ENCODE results near the gene FCRL6.

The FCRL6 gene

DNA sequence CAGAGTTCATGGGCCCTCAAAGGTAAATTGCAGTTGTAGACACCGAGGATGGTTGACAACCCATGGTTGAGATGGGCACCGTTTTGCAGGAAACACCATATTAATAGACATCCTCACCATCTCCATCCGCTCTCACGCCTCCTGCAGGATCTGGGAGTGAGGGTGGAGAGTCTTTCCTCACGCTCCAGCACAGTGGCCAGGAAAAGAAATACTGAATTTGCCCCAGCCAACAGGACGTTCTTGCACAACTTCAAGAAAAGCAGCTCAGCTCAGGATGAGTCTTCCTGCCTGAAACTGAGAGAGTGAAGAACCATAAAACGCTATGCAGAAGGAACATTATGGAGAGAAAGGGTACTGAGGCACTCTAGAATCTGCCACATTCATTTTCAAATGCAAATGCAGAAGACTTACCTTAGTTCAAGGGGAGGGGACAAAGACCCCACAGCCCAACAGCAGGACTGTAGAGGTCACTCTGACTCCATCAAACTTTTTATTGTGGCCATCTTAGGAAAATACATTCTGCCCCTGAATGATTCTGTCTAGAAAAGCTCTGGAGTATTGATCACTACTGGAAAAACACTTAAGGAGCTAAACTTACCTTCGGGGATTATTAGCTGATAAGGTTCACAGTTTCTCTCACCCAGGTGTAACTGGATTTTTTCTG, 33.8 kb downstream of the FCRL6 start:
- DNase-seq (ENCODE audit: low spot score), result no peak

GRCh38 chr1:159838715-159839114, 36.6 kb downstream of the FCRL6 start:
- no peak for DNase-seq (ENCODE audit: low spot score)

DNA sequence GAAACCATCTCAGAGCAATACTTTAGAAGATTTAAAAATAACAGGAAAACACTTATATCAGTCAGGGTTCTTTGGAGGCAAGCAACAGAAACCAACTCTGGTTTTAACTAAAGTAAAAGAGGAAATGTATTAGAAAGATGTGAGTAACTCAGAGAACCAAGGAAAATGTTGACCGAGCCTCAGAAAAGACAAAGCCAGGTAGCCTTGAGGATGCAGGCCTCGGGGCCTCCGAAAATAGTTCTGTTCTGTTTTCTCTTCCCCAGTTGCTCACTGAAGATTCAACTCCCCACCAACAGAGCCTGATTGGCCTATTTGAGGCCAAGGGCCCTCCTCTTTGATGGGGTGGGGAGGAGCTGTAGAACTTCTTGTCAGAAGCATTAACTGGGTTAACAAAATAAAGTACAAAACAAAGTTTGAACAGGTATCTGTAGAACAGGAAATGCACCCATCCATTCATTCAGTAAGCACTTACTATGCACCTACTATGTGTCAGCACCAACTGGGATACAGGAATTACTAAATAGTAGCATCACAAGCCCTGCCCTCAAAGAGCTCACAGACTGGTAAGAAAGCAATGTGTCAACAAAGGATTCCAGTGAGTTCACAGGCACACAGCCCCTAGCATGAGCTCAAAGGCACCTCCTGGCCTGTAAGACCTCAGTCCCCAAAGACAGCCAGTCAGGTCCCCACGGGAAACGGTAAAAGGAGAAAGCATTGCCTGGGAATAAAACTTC, 37.1 kb downstream of the FCRL6 start:
- no peak for DNase-seq (ENCODE audit: low spot score)

DNA sequence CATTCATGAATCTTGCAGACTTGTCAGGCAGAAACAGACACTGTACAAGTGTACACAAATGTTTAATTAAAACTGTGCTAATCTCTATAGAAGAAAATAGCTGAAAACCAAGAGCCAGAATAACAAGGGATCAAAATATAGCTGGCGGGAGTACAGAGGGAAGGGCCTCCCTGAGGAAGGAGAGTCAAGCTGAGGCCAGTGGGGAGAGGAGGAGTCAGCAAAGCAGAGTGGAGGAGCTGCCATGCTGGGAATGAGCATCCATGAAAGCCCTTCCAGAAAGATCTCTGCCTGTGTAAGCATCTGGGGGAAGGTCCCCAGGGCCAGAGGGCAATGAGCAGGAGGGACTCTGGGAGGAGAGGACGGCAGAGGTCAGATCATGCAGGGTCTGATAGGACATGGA, 39.6 kb downstream of the FCRL6 start:
- DNase-seq (ENCODE audit: low spot score), result no peak

DNA sequence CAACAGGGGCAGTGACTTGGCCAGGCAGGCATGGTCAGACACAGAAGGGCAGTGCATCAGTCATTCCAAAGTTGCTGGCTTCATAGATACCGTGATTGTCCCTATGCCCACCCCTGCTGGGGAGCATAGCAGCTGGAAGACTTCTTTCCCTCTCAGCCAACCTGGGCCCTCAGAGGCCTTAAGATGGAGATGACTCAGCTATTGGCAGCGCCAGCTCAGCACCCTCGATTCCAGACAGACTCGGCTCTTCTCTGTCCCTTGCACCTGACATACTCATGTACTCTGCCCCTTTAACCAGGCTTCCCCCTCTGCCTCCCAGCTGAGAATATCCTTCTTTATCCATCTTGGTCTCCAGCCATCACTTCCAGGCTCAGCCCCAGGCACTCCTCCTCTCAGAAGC, 41.3 kb downstream of the FCRL6 start:
- DNase-seq (ENCODE audit: low spot score), result no peak

DNA sequence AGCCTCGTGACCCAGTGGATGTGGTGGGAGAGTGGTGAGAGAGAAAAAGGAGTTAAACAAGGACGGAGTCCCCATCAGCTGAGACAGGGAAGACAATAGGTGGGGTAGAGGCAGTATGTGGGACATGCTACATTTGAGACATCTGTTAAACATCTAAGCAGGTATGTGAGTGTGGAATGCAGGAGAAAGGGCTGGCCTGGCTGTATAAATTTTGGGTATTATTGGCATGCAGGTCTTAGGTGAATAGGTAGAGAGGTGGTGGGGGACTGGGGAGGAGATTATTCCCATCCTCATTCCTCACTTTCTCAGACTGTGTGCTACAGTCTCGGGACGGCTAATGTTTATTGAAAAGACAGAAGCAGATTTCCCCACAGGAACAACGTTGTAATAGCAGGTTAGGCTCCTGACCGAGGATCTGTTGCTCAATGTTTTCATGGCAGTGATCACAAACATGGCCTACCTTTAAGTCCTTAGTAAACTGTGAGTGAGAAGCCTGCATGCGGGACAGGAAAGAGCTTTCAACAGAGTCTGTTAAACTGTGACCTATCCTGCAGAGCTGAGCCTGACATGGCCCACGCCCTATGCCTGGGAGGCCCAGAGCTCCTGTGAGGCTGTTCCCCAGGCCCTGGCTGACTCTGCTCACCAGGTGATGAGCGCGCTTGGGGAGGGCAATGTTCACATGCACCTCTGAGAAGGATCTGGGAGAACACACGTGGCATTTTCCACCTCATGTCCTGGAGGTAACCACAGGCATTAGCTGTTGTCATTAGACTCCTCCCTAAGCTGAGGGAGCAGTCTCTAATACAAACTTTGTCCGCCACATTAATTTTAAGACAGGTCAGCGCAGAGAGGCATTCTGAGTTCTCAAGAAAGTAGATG, 43.8 kb downstream of the FCRL6 start:
- DNase-seq (ENCODE audit: low spot score), result no peak

GRCh38 chr1:159847231-159847630, 45.1 kb downstream of the FCRL6 start:
- no peak for DNase-seq (ENCODE audit: low spot score)

- DNase-seq (ENCODE audit: low spot score), result no peak
Observed at GRCh38 chr1:159848326-159848725, 46.2 kb downstream of the FCRL6 start.

DNA sequence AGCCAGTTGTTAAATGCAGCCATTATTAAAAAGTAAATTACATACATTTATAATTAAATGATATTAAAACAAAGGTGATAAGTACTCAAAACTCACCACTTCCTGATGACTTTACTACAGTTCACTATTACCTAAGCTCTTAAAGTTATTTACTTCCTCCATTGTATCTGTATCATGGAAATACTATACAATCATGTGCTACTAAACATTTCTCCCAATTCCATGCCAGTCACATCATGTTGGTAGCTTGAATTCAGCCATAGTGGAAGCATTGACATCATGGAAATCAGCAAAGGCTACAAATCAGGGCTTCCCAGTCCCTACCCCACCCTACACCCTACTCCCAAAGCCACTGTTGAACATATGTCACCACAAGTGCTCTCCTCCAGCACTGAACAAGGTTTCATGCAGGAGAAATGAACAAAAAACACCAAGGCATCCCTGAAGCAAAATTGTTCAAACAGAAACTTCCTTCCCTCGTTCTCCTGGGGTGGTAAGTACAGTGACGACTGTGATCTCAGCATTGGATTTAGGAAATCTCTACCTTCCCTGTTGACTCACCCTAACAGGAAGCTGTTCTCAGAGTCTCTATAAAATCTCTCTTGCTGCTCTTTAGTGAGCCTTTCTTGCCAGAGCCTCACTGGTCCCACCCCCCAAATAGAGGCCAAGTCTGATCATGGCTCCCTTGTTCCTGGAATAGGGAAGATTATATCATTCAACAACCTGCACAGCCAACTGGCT, 47.6 kb downstream of the FCRL6 start:
- DNase-seq (ENCODE audit: low spot score), result no peak

DNA sequence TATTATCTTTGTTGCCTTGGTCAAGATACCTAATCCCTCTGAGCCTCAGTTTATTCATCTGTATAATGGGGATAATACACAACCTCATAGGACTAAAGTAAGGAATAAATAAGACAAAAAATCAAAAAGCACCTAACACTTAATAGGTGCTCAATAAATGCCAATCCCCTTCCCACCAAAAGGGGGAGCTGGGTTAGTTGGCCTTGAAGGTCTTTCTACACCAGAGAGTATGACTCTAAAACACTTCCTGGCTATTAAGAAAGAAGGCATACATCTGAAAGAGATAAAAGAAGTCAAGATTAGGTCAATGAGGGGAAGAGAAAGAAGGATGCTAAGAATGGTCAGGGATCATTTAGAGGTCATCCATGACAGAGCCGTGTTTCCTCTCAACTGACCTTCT, 49.2 kb downstream of the FCRL6 start:
- DNase-seq (ENCODE audit: low spot score), result no peak

GRCh38 chr1:159853417-159854115, 51.4 kb downstream of the FCRL6 start:
- DNase-seq (ENCODE audit: low spot score), result no peak

- peak; percentile 31 for DNase-seq (ENCODE audit: low spot score)
Observed at GRCh38 chr1:159854116-159854692, 52.0 kb downstream of the FCRL6 start.

DNA sequence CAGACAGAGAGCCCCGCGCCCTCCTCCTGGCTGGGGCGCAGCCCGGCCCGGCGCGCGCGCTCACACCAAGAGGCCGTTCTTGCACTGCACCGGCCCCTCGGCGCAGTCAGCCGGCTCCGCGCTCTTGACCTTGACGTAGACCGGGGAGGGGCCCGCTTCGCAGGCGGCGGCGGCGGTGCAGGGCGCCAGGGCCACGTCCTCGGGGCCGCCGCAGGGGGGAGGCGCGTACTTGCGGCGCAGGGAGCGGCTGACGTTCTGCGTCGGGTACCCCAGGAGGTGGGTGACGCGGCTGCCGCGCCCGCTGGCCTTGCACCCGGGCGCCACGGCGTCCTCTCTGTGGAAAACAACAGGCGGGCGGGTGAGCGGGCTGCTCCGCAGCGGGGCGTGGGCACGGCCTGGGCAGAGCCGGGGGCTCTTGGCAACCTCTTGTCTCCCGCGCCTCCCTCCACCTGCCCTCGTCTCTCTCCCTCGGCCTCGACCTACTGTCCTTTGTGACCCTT, 52.6 kb downstream of the FCRL6 start:
- peak; percentile 76 for DNase-seq (ENCODE audit: low spot score)

GRCh38 chr1:159855709-159856108, 53.5 kb downstream of the FCRL6 start:
- DNase-seq (ENCODE audit: low spot score), result no peak

DNA sequence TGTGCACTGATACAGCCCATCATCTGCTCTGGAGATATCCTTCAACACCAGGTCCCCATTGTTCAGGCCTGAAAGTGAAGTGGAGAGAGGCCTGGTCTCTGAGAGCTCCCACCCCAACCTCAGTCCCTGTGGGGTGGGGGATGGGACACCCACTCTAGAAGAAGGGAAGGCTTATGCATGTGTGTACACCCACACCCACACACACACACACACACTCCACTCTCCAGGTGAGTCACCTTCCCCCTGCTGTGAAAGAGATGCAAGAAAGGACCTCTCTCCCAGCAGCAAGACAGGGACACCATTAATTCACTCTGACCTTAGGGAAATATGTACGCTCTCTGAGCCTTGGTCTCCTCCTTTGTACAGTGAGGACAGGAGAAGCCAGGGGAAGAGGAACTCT, 54.4 kb downstream of the FCRL6 start:
- DNase-seq (ENCODE audit: low spot score), result no peak

- no peak for DNase-seq (ENCODE audit: low spot score)
Observed at GRCh38 chr1:159857889-159858288, 55.7 kb downstream of the FCRL6 start.

GRCh38 chr1:159859767-159860322, 57.7 kb downstream of the FCRL6 start:
- DNase-seq (ENCODE audit: low spot score), result no peak

DNA sequence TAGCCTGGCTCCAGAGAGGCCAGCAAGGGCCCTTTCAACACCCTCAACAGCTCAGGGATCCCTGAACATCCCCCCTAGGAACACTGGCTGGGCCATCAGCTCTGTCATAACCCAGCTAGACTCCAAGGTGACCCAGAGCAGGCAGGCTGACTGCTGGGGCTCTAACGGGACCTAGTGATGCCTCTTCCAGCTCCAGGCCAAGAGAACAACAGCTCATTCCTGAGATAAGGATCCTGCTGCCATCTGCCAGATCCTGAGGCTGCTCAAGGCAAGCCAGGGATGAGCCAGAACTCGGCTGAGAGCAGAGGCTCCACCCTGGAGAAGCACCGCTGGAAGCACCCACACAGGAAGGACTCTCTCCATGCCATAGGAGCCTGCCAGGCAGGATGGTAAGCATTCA, 58.3 kb downstream of the FCRL6 start:
- DNase-seq (ENCODE audit: low spot score), result no peak

GRCh38 chr1:159861218-159861617, 59.1 kb downstream of the FCRL6 start:
- DNase-seq (ENCODE audit: low spot score), result no peak

GRCh38 chr1:159862031-159862430, 59.9 kb downstream of the FCRL6 start:
- no peak for DNase-seq (ENCODE audit: low spot score)

GRCh38 chr1:159862557-159862956, 60.4 kb downstream of the FCRL6 start, which contains the start of gene VSIG8:
VSIG8 (minus strand) TSS chr1:159862657; CDS start chr1:159862521, 136 bp downstream.
- DNase-seq (ENCODE audit: low spot score), result no peak
